Endothelial cell of umbilical vein (primary cell): ENCODE results near the gene CST1. TPM values are rescaled to one million over a fixed set of nuclear protein-coding genes. Genes with fewer than 3 reads are reported as not detected.

Experiments used
- BruUV-seq: library from RNA; stranded (reverse); fragments of 400-500 nt; replicated peaks from 2 replicates; lab custom pipeline; 2021; lab: Mats Ljungman, UMichigan
- CTCF ChIA-PET: fragments of 300-600, 350-600 bp; sonication (Branson Sonifier 250); formaldehyde crosslinking; loops from one replicate; lab custom pipeline; 2021; ENCODE audit warnings: antibody characterized with exemption, inconsistent platforms; lab: Charles Lee
- POLR2A ChIA-PET: fragments of 300-600, 350-600 bp; sonication (Branson Sonifier 250); formaldehyde crosslinking; loops from one replicate; lab custom pipeline; 2021; ENCODE audit warnings: antibody characterized with exemption, inconsistent platforms; lab: Charles Lee
- DNase-seq: peaks from one replicate; pipeline ENCODE4 v3.0.0-alpha.2; 2011; ENCODE audit warnings: low read depth, low spot score
- FAIRE-seq: peaks from 2 replicates; lab custom pipeline; 2011; peaks lifted over from hg19 to GRCh38; lab: Jason Lieb, UNC
- H2AFZ ChIP-seq: 2 replicates; pipeline ENCODE4 v1.6.0; 2012; ENCODE audit warnings: low read depth, low read length, control low read depth, inconsistent platforms
- H3K27ac ChIP-seq: 2 replicates; pipeline ENCODE4 v1.5.1; 2011; ENCODE audit warnings: low read depth, mild to moderate bottlenecking, control low read depth, low read length, moderate library complexity; ENCODE audit not compliant: insufficient read depth
- H3K27me3 ChIP-seq, 2 experiments: 2 replicates each; pipeline versions ENCODE4 v1.6.0 to v1.6.1; 2011; ENCODE audit warnings: low read length in 2 of 2, mixed read lengths in 1 of 2; ENCODE audit not compliant: control insufficient read depth in 2 of 2, insufficient read depth in 2 of 2
- H3K36me3 ChIP-seq, 2 experiments: 2 replicates in 1 of 2; 3 replicates in 1 of 2; pipeline ENCODE4 v1.5.1; 2011; ENCODE audit warnings: low read length in 2 of 2, mild to moderate bottlenecking in 1 of 2, moderate library complexity in 1 of 2; ENCODE audit not compliant: control insufficient read depth in 2 of 2, insufficient read depth in 2 of 2; ENCODE audit errors: extremely low read depth in 1 of 2
- H3K4me1 ChIP-seq: 3 replicates; pipeline ENCODE4 v1.5.1; 2011; ENCODE audit warnings: mild to moderate bottlenecking, low read length; ENCODE audit not compliant: control insufficient read depth, insufficient read depth; ENCODE audit errors: extremely low read depth
- H3K4me2 ChIP-seq: 2 replicates; pipeline ENCODE4 v1.6.1; 2011; ENCODE audit warnings: low read length, control low read depth, mixed read lengths; ENCODE audit not compliant: insufficient read depth
- H3K4me3 ChIP-seq, 3 experiments: fragments of 200-600 bp in 1 of 3; sonication (generic), shearing (Covaris generic) in 1 of 3; replicated peaks in 1 of 3; 2 replicates each; pipeline ENCODE4 v1.5.1; 2011 to 2016; ENCODE audit warnings: control low read depth in 3 of 3, low read length in 3 of 3, mild to moderate bottlenecking in 2 of 3, inconsistent platforms in 1 of 3, low read depth in 1 of 3, moderate library complexity in 1 of 3; ENCODE audit not compliant: insufficient read depth in 1 of 3
- H3K79me2 ChIP-seq: 2 replicates; pipeline ENCODE4 v1.6.0; 2012; ENCODE audit warnings: low read length, inconsistent platforms; ENCODE audit not compliant: control insufficient read depth, insufficient read depth
- H3K9ac ChIP-seq: replicated peaks from 2 replicates; pipeline ENCODE3; 2011; ENCODE audit warnings: low read length, control low read depth; ENCODE audit not compliant: insufficient read depth; ENCODE audit errors: extremely low read depth
- H3K9me1 ChIP-seq: replicated peaks from 3 replicates; pipeline ENCODE4 v1.6.0; 2011; ENCODE audit warnings: mild to moderate bottlenecking, low read length; ENCODE audit not compliant: control insufficient read depth, insufficient read depth; ENCODE audit errors: extremely low read depth
- H3K9me3 ChIP-seq: replicated peaks from 2 replicates; pipeline ENCODE4 v1.5.1; 2012; ENCODE audit warnings: low read length, inconsistent platforms; ENCODE audit not compliant: control insufficient read depth, insufficient read depth
- H4K20me1 ChIP-seq: replicated peaks from 2 replicates; pipeline ENCODE3; 2011; ENCODE audit warnings: mild to moderate bottlenecking, low read length; ENCODE audit not compliant: control insufficient read depth, insufficient read depth; ENCODE audit errors: extremely low read depth
- EZH2 ChIP-seq: IDR thresholded peaks from 2 replicates; pipeline ENCODE4 v1.6.1; 2012; ENCODE audit warnings: borderline replicate concordance, low read depth, mild to moderate bottlenecking, moderate library complexity, low read length, inconsistent platforms; ENCODE audit not compliant: severe bottlenecking
- FOS ChIP-seq: IDR thresholded peaks from 2 replicates; pipeline ENCODE4 v1.6.1; 2011; ENCODE audit warnings: mild to moderate bottlenecking, low read length, moderate library complexity, borderline replicate concordance; ENCODE audit not compliant: insufficient read depth
- GATA2 ChIP-seq: IDR thresholded peaks from 2 replicates; pipeline ENCODE4 v1.7.0; 2011; ENCODE audit warnings: low read depth, mild to moderate bottlenecking, moderate library complexity, mixed read lengths, low read length; ENCODE audit not compliant: insufficient read length, insufficient read depth
- JUN ChIP-seq: IDR thresholded peaks from 2 replicates; pipeline ENCODE4 v1.6.1; 2011; ENCODE audit warnings: borderline replicate concordance, low read depth; ENCODE audit not compliant: insufficient read length, insufficient read depth
- MYC ChIP-seq: IDR thresholded peaks from one replicate; pipeline ENCODE4 v1.6.1; 2011; ENCODE audit warnings: mild to moderate bottlenecking, low read depth, low read length
- POLR2A ChIP-seq: IDR thresholded peaks from 2 replicates; pipeline ENCODE4 v1.6.1; 2012; ENCODE audit warnings: low read depth, mild to moderate bottlenecking, control low read depth, low read length
- POLR2AphosphoS5 ChIP-seq: IDR thresholded peaks from 2 replicates; pipeline ENCODE4 v1.6.1; 2012; ENCODE audit warnings: low read depth, mild to moderate bottlenecking, control low read depth, low read length, moderate library complexity; ENCODE audit not compliant: insufficient read depth
- dilution Hi-C: fragments of 300-500 bp; cut with MboI; formaldehyde crosslinking; loops from one replicate; pipeline ENCODE4 v1.15.0; 2019; ENCODE audit warnings: low sequenced_read_pairs; ENCODE audit not compliant: extremely low pct_ligation_motif_present
- intact Hi-C: fragments of 100-400 bp; cut with micrococcal nuclease; formaldehyde crosslinking; loops from one replicate; pipeline ENCODE4 v1.10.0; 2022
- polyA plus RNA-seq, 4 experiments: library from polyadenylated mRNA; depleted of rRNA in 3 of 4; stranded (reverse) in 3 of 4; unstranded in 1 of 4; fragments of >200 nt; gene quantifications; 2 replicates each; pipeline versions ENCODE4 v1.2.1 to v1.2.3, GENCODE V29; 2011 to 2012; ENCODE audit warnings: missing spikeins in 1 of 4
- total RNA-seq: library from RNA; stranded (reverse); gene quantifications from 2 replicates; pipeline ENCODE4 v1.2.3, GENCODE V29; 2021
- TF ChIP-seq, protein P1 (sequence below): IDR thresholded peaks from 2 replicates; pipeline ENCODE4 v1.6.1; 2011; ENCODE audit not compliant: insufficient read depth, insufficient read length
- TF ChIP-seq, protein P2 (sequence below), 2 donors: IDR thresholded peaks; 1 replicate in 1 of 2; 2 replicates in 1 of 2; pipeline ENCODE4 v1.5.1; 2011; ENCODE audit warnings: low read length in 2 of 2, mild to moderate bottlenecking in 2 of 2, moderate library complexity in 2 of 2, control low read depth in 1 of 2, inconsistent platforms in 1 of 2, low read depth in 1 of 2; ENCODE audit not compliant: insufficient read depth in 1 of 2; ENCODE audit errors: extremely low read depth in 1 of 2

The CST1 gene
- total and polyA plus RNA-seq, 2 donors (not counting 3 experiments of a cell fraction or from before 2014, with no cell fraction given): 0.19 to 2.2 TPM

DNA sequence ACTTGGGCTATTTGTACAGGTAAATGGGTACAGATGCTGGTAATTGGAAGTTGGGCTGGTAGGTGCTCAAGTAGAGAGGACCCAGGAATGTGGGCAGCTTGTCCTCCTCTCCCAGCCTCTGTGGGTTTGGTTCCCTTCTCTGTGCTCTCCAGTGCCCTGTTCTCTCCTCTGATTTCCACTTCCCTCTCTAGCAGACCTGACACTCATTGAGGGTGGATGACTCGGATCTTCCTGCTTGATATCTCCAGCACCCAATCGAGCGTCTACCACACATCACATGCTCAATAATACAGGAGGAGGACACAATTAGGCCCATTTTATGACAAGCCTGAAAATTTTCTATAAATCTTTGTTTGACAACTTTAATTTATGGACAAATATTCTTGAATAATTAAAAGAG lies 23.7 kb downstream of the CST1 start:
- ChIA-PET POLR2A (no interaction called here), CTCF (interaction anchor here (1.1 kb wide), 1 partner anchor 17 kb away, joined by 4 read pairs; no protein-coding TSS in a partner anchor)
- Histone ChIP-seq H2AFZ (no peak overlapping the region), H4K20me1 (no peaks in the 10 kb centered on the region), H3K36me3 (no peaks in the 10 kb centered on the region), H3K4me1 (no peaks in the 10 kb centered on the region), H3K27me3 (no peaks in the 10 kb centered on the region), H3K9ac (no peak overlapping the region), H3K4me3 (no peak overlapping the region), H3K9me1 (no peaks in the 10 kb centered on the region), H3K27ac (no peak overlapping the region), H3K4me2 (no peak overlapping the region), H3K79me2 (no peaks in the 10 kb centered on the region), H3K9me3 (no peaks in the 10 kb centered on the region)
- BruUV-seq: no TSS peak
- intact Hi-C loops: no loop called here
- no peak for DNase-seq
- peak; percentile 33 for FAIRE-seq
- dilution Hi-C loops: no loop called here
- TF ChIP-seq MYC: no peak
- TF ChIP-seq POLR2AphosphoS5: no peak
- TF ChIP-seq JUN: no peak
- no peak for TF ChIP-seq GATA2
- TF ChIP-seq, protein P1, sequence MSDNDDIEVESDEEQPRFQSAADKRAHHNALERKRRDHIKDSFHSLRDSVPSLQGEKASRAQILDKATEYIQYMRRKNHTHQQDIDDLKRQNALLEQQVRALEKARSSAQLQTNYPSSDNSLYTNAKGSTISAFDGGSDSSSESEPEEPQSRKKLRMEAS: no peak
- TF ChIP-seq POLR2A: no peak
- TF ChIP-seq, protein P2, sequence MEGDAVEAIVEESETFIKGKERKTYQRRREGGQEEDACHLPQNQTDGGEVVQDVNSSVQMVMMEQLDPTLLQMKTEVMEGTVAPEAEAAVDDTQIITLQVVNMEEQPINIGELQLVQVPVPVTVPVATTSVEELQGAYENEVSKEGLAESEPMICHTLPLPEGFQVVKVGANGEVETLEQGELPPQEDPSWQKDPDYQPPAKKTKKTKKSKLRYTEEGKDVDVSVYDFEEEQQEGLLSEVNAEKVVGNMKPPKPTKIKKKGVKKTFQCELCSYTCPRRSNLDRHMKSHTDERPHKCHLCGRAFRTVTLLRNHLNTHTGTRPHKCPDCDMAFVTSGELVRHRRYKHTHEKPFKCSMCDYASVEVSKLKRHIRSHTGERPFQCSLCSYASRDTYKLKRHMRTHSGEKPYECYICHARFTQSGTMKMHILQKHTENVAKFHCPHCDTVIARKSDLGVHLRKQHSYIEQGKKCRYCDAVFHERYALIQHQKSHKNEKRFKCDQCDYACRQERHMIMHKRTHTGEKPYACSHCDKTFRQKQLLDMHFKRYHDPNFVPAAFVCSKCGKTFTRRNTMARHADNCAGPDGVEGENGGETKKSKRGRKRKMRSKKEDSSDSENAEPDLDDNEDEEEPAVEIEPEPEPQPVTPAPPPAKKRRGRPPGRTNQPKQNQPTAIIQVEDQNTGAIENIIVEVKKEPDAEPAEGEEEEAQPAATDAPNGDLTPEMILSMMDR (IDR thresholded peaks at IDR 0.05; ENCODE audit: extremely low read depth in 1 of 2, insufficient read depth in 1 of 2, low read depth in 1 of 2, low read length in 2 of 2): no peak
- TF ChIP-seq EZH2: no peak
- no peak for TF ChIP-seq FOS
